Neural cell (in vitro differentiated cells): Measurements from ENCODE around the gene ZNF512B. TPM values are rescaled to one million over a fixed set of nuclear protein-coding genes. Genes with fewer than 3 reads are reported as not detected.

Experiments
- H2AFZ ChIP-seq: fragments of 200-600, 300-800 bp; sonication (generic), shearing (Covaris generic); 2 replicates; pipeline ENCODE4 v1.6.0; 2014; ENCODE audit warnings: low read depth, mild to moderate bottlenecking, antibody characterized with exemption, low read length, moderate library complexity
- H3F3A ChIP-seq: fragments of 200-600 bp; shearing (Covaris generic); 2 replicates; pipeline ENCODE4 v1.6.1; 2016; ENCODE audit warnings: mild to moderate bottlenecking, moderate library complexity, mixed read lengths, antibody characterized with exemption, low read length; ENCODE audit not compliant: insufficient read depth, poor library complexity, severe bottlenecking
- H3K27ac ChIP-seq: fragments of 200-600, 300-800 bp; sonication (generic), shearing (Covaris generic); 2 replicates; pipeline ENCODE4 v1.5.1; 2014; ENCODE audit warnings: mild to moderate bottlenecking, low read length, moderate library complexity
- H3K27me3 ChIP-seq: fragments of 300-800, 200-600 bp; sonication (generic), shearing (Covaris generic); 2 replicates; pipeline ENCODE4 v1.6.0; 2014; ENCODE audit warnings: mild to moderate bottlenecking, low read depth, low read length, moderate library complexity; ENCODE audit not compliant: insufficient read depth
- H3K36me3 ChIP-seq: fragments of 300-800, 200-600 bp; sonication (generic), shearing (Covaris generic); 2 replicates; pipeline ENCODE4 v1.5.1; 2014; ENCODE audit warnings: mild to moderate bottlenecking, antibody characterized with exemption, low read length, moderate library complexity; ENCODE audit not compliant: insufficient read depth
- H3K4me2 ChIP-seq: fragments of 300-800, 200-600 bp; sonication (generic), shearing (Covaris generic); 2 replicates; pipeline ENCODE4 v1.6.0; 2014; ENCODE audit warnings: mild to moderate bottlenecking, low read length
- H3K4me3 ChIP-seq: fragments of 300-800, 200-600 bp; sonication (generic), shearing (Covaris generic); 2 replicates; pipeline ENCODE4 v1.5.1; 2014; ENCODE audit warnings: mild to moderate bottlenecking, low read length, moderate library complexity
- H3K79me2 ChIP-seq: fragments of 200-600 bp; shearing (Covaris generic); replicated peaks from 2 replicates; pipeline ENCODE4 v1.6.0; 2014; ENCODE audit warnings: mild to moderate bottlenecking, low read length, moderate library complexity; ENCODE audit not compliant: insufficient read depth
- H3K9ac ChIP-seq: fragments of 300-800, 200-600 bp; sonication (generic), shearing (Covaris generic); 2 replicates; pipeline ENCODE4 v1.6.1; 2016; ENCODE audit warnings: mild to moderate bottlenecking, low read length, mixed read lengths
- H3K9me2 ChIP-seq: fragments of 200-600 bp; shearing (Covaris generic); 2 replicates; pipeline ENCODE4 v1.6.1; 2016; ENCODE audit warnings: mild to moderate bottlenecking, low read length, mixed read lengths; ENCODE audit not compliant: insufficient read depth
- H3K9me3 ChIP-seq: fragments of 200-600, 300-800 bp; sonication (generic), shearing (Covaris generic); 2 replicates; pipeline ENCODE4 v1.6.1; 2016; ENCODE audit warnings: mild to moderate bottlenecking, mixed run types, low read length, moderate library complexity, mixed read lengths
- H4K20me1 ChIP-seq: fragments of 200-600 bp; shearing (Covaris generic); 2 replicates; pipeline ENCODE4 v1.6.1; 2016; ENCODE audit warnings: mild to moderate bottlenecking, mixed run types; ENCODE audit not compliant: insufficient read depth
- EP300 ChIP-seq: fragments of 450-650 bp; conservative IDR thresholded peaks from 2 replicates; pipeline ENCODE4 v1.6.1; 2014; ENCODE audit warnings: antibody characterized with exemption, mild to moderate bottlenecking, moderate library complexity; ENCODE audit not compliant: poor library complexity, severe bottlenecking
- EZH2 ChIP-seq: fragments of 200-600, 300-800 bp; shearing (Covaris generic), sonication (generic); IDR thresholded peaks from 2 replicates; pipeline ENCODE4 v1.6.1; 2014; ENCODE audit warnings: antibody characterized with exemption, low read length, borderline replicate concordance, mild to moderate bottlenecking; ENCODE audit not compliant: insufficient read depth, poor library complexity, severe bottlenecking
- MXI1 ChIP-seq: fragments of 450-650 bp; conservative IDR thresholded peaks from 2 replicates; pipeline ENCODE4 v1.6.1; 2014; ENCODE audit warnings: antibody characterized with exemption, mild to moderate bottlenecking; ENCODE audit not compliant: poor library complexity, severe bottlenecking
- POLR2AphosphoS5 ChIP-seq: IDR thresholded peaks from 2 replicates; pipeline ENCODE4 v1.6.1; 2012
- RAD21 ChIP-seq: fragments of 450-650 bp; conservative IDR thresholded peaks from 2 replicates; pipeline ENCODE4 v1.6.1; 2014; ENCODE audit warnings: antibody characterized with exemption, mild to moderate bottlenecking, moderate library complexity
- SMC3 ChIP-seq: fragments of 450-650 bp; conservative IDR thresholded peaks from 2 replicates; pipeline ENCODE4 v1.6.1; 2014; ENCODE audit warnings: antibody characterized with exemption, mild to moderate bottlenecking, moderate library complexity; ENCODE audit not compliant: poor library complexity
- TAF1 ChIP-seq: IDR thresholded peaks from 2 replicates; pipeline ENCODE4 v1.6.1; 2012; ENCODE audit warnings: low read depth
- polyA plus RNA-seq: library from polyadenylated mRNA; depleted of rRNA; stranded (reverse); fragments of >200 nt; gene quantifications from 2 replicates; pipeline ENCODE4 v1.2.3, GENCODE V29; 2014
- TF ChIP-seq, protein P1 (sequence below): IDR thresholded peaks from 2 replicates; pipeline ENCODE4 v1.6.1; 2012; ENCODE audit warnings: borderline replicate concordance
- TF ChIP-seq, protein P2 (sequence below): fragments of 450-650 bp; IDR thresholded peaks from 2 replicates; pipeline ENCODE4 v1.5.1; 2014; ENCODE audit warnings: antibody characterized with exemption, mild to moderate bottlenecking, moderate library complexity; ENCODE audit not compliant: poor library complexity, severe bottlenecking

ZNF512B gene
- polyA plus RNA-seq, 1 donor from 2014 or later: 25.7 TPM

DNA sequence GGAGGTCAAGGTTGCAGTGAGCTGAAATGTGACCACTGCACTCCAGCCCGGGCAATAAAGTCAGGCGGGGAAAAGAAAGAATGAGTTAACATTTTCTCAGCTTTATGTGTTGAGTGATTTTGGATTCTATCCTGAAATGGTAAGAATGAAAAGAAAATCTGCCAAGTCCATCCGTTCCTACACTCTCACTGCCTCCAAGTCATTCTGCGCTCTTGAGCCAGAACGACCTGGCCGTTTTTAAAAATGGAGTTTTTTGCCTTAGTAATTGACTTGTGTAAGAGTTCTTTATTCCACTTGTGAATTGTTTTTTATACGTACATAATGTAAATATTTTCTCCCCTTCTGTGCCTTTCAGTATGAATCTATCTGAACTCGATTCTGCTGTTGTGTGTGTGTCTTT lies 46.1 kb downstream of the ZNF512B start:
- Histone ChIP-seq H3K27ac (no peak overlapping the region), H3K36me3 (no peaks in the 10 kb centered on the region), H3K4me2 (no peak overlapping the region), H3K9me2 (no peaks in the 10 kb centered on the region), H3K9me3 (no peaks in the 10 kb centered on the region), H3K79me2 (no peaks in the 10 kb centered on the region), H3K4me3 (no peak overlapping the region), H3F3A (no peaks in the 10 kb centered on the region), H2AFZ (no peak overlapping the region), H3K27me3 (no peaks in the 10 kb centered on the region), H4K20me1 (no peaks in the 10 kb centered on the region), H3K9ac (no peak overlapping the region)
- no peak for TF ChIP-seq MXI1
- TF ChIP-seq POLR2AphosphoS5: no peak
- TF ChIP-seq, protein P1, sequence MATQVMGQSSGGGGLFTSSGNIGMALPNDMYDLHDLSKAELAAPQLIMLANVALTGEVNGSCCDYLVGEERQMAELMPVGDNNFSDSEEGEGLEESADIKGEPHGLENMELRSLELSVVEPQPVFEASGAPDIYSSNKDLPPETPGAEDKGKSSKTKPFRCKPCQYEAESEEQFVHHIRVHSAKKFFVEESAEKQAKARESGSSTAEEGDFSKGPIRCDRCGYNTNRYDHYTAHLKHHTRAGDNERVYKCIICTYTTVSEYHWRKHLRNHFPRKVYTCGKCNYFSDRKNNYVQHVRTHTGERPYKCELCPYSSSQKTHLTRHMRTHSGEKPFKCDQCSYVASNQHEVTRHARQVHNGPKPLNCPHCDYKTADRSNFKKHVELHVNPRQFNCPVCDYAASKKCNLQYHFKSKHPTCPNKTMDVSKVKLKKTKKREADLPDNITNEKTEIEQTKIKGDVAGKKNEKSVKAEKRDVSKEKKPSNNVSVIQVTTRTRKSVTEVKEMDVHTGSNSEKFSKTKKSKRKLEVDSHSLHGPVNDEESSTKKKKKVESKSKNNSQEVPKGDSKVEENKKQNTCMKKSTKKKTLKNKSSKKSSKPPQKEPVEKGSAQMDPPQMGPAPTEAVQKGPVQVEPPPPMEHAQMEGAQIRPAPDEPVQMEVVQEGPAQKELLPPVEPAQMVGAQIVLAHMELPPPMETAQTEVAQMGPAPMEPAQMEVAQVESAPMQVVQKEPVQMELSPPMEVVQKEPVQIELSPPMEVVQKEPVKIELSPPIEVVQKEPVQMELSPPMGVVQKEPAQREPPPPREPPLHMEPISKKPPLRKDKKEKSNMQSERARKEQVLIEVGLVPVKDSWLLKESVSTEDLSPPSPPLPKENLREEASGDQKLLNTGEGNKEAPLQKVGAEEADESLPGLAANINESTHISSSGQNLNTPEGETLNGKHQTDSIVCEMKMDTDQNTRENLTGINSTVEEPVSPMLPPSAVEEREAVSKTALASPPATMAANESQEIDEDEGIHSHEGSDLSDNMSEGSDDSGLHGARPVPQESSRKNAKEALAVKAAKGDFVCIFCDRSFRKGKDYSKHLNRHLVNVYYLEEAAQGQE: no peak
- no peak for TF ChIP-seq RAD21
- TF ChIP-seq EZH2: no peak
- TF ChIP-seq, protein P2, sequence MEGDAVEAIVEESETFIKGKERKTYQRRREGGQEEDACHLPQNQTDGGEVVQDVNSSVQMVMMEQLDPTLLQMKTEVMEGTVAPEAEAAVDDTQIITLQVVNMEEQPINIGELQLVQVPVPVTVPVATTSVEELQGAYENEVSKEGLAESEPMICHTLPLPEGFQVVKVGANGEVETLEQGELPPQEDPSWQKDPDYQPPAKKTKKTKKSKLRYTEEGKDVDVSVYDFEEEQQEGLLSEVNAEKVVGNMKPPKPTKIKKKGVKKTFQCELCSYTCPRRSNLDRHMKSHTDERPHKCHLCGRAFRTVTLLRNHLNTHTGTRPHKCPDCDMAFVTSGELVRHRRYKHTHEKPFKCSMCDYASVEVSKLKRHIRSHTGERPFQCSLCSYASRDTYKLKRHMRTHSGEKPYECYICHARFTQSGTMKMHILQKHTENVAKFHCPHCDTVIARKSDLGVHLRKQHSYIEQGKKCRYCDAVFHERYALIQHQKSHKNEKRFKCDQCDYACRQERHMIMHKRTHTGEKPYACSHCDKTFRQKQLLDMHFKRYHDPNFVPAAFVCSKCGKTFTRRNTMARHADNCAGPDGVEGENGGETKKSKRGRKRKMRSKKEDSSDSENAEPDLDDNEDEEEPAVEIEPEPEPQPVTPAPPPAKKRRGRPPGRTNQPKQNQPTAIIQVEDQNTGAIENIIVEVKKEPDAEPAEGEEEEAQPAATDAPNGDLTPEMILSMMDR: no peak
- TF ChIP-seq TAF1: no peak
- no peak for TF ChIP-seq SMC3
- no peak for TF ChIP-seq EP300

DNA sequence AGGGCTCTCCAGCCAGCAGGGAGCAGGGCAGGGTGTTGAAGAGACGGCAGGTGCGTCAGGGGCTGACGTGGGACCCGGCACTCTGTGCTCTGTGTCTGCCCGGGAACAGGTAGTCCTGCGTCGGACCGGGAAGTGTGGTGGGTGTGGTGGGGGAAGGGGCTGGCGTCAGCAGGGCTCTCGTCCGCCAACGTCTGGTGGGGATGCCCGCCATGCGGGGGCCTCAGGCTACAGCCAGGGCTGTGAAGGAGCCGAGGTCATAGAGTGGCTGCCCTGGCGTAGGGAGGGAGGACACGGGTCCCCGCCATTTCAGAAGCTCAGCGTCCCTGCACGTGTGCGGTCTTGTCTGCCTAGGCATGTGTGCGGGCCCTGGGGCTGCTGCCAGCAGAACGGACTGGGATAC lies 49.5 kb downstream of the ZNF512B start:
- TF ChIP-seq, protein P2: no peak
- TF ChIP-seq EP300: no peak
- TF ChIP-seq, protein P1: no peak
- TF ChIP-seq POLR2AphosphoS5: no peak
- TF ChIP-seq SMC3: no peak
- H3K9me2 ChIP-seq: no peaks in the 10 kb centered on the region
- H3K4me3 ChIP-seq: no peak overlapping the region
- no peaks in the 10 kb centered on the region for H3K27me3 ChIP-seq
- H2AFZ ChIP-seq: no peak overlapping the region
- no peaks in the 10 kb centered on the region for H3K36me3 ChIP-seq
- H3F3A ChIP-seq: no peaks in the 10 kb centered on the region
- no peak overlapping the region for H3K27ac ChIP-seq
- H3K9me3 ChIP-seq: no peaks in the 10 kb centered on the region
- H3K9ac ChIP-seq: no peak overlapping the region
- peaks cover 5% of the 10 kb centered on the region for H3K79me2 ChIP-seq
- no peaks in the 10 kb centered on the region for H4K20me1 ChIP-seq
- H3K4me2 ChIP-seq: no peak overlapping the region
